ENCODE data around the gene CRADD. TPM values are rescaled to one million over a fixed set of nuclear protein-coding genes. Genes with fewer than 3 reads are reported as not detected.

The CRADD gene
- total and polyA plus RNA-seq, 2 of the 4 experiments (the other 2 are of a cell fraction) = 11.1 to 14.0 TPM

DNA sequence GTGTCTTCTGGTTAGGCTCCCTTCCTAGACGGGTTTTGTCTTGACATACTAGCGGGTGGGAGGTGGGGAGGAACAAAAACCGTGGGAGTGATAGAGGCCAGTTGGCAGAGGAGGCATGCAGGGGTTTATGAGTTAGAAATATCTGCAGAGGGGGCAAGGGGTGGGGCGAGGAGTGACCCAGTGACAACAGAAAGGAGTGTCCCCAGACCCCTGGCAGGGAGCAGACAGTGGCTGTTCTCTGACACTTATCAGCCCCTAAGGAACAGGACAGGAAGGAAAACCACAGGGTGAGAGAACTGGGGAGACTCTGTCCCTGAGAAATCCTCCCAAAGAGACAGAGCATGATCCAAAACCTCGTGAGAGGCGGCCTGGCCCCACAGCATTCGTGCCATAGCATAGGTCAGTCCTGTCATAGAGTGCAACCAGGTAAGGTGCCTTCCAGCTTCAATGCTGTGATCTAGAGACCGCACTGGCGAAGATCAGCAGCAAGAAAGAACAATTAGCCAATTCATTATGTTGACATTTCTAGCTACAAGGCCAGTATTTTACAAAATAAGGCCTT, 141.4 kb downstream of the CRADD start:
- TF ChIP-seq CHD1 (IDR thresholded peaks at IDR 0.05; ENCODE audit: low read depth, low read length) (no peak), MAFK (IDR thresholded peaks at IDR 0.05; ENCODE audit: low read depth, low read length) (no peak), MXI1 (IDR thresholded peaks at IDR 0.05; ENCODE audit: borderline replicate concordance, low read depth, low read length) (no peak), BHLHE40 (IDR thresholded peaks at IDR 0.05; ENCODE audit: low read depth, low read length) (no peak), CEBPB (IDR thresholded peaks at IDR 0.05; ENCODE audit: low read depth, low read length) (no peak), SMC3 (IDR thresholded peaks at IDR 0.05; ENCODE audit: low read depth, low read length) (no peak), NFE2L2 (IDR thresholded peaks at IDR 0.05; ENCODE audit: low read depth, low read length) (no peak), MAZ (IDR thresholded peaks at IDR 0.05; ENCODE audit: borderline replicate concordance, low read depth, low read length) (no peak), RAD21 (IDR thresholded peaks at IDR 0.05; ENCODE audit: low read length) (no peak), RCOR1 (IDR thresholded peaks at IDR 0.05; ENCODE audit: insufficient replicate concordance, low read length) (no peak), RFX5 (IDR thresholded peaks at IDR 0.05; ENCODE audit: low read depth, low read length) (no peak), POLR2A (IDR thresholded peaks at IDR 0.05; ENCODE audit: low read depth, low read length) (no peak), FOS (IDR thresholded peaks at IDR 0.05; ENCODE audit: low read depth, low read length) (no peak)
- TF ChIP-seq, protein P1, sequence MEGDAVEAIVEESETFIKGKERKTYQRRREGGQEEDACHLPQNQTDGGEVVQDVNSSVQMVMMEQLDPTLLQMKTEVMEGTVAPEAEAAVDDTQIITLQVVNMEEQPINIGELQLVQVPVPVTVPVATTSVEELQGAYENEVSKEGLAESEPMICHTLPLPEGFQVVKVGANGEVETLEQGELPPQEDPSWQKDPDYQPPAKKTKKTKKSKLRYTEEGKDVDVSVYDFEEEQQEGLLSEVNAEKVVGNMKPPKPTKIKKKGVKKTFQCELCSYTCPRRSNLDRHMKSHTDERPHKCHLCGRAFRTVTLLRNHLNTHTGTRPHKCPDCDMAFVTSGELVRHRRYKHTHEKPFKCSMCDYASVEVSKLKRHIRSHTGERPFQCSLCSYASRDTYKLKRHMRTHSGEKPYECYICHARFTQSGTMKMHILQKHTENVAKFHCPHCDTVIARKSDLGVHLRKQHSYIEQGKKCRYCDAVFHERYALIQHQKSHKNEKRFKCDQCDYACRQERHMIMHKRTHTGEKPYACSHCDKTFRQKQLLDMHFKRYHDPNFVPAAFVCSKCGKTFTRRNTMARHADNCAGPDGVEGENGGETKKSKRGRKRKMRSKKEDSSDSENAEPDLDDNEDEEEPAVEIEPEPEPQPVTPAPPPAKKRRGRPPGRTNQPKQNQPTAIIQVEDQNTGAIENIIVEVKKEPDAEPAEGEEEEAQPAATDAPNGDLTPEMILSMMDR (conservative IDR thresholded peaks at IDR 0.05; ENCODE audit: low read depth, low read length) = no peak
- TF ChIP-seq, protein P2, sequence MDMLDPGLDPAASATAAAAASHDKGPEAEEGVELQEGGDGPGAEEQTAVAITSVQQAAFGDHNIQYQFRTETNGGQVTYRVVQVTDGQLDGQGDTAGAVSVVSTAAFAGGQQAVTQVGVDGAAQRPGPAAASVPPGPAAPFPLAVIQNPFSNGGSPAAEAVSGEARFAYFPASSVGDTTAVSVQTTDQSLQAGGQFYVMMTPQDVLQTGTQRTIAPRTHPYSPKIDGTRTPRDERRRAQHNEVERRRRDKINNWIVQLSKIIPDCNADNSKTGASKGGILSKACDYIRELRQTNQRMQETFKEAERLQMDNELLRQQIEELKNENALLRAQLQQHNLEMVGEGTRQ (IDR thresholded peaks at IDR 0.05; ENCODE audit: low read depth, low read length) = no peak
- TF ChIP-seq, protein P3, sequence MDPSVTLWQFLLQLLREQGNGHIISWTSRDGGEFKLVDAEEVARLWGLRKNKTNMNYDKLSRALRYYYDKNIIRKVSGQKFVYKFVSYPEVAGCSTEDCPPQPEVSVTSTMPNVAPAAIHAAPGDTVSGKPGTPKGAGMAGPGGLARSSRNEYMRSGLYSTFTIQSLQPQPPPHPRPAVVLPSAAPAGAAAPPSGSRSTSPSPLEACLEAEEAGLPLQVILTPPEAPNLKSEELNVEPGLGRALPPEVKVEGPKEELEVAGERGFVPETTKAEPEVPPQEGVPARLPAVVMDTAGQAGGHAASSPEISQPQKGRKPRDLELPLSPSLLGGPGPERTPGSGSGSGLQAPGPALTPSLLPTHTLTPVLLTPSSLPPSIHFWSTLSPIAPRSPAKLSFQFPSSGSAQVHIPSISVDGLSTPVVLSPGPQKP (IDR thresholded peaks at IDR 0.05; ENCODE audit: borderline replicate concordance, low read depth, low read length) = no peak
- Histone ChIP-seq H3K27ac (ENCODE audit: insufficient read depth, low read length) (peak overlapping the region; percentile 66), H2AK5ac (ENCODE audit: low read depth, low read length) (peak overlapping the region; percentile 95), H4K20me1 (ENCODE audit: insufficient read depth, low read length) (no peaks in the 10 kb centered on the region), H4K8ac (ENCODE audit: low read depth in 2 of 2, low read length in 2 of 2) (peak overlapping the region; percentile 7 to 68), H3K9me1 (ENCODE audit: insufficient read depth, low read length) (peaks cover 10% of the 10 kb centered on the region), H3K56ac (ENCODE audit: extremely low read depth, insufficient read depth, low read length) (no peak overlapping the region), H3K18ac (ENCODE audit: low read depth, low read length) (peak overlapping the region; percentile 54), H4K91ac (ENCODE audit: insufficient read depth, low read depth, low read length) (peak overlapping the region; percentile 42), H2AFZ (replicated peaks; ENCODE audit: low read length, poor library complexity) (peak overlapping the region; percentile 47), H2AK9ac (replicated peaks; ENCODE audit: low read depth, low read length, poor library complexity) (no peak overlapping the region), H3K4me1 (ENCODE audit: control insufficient read depth, insufficient read depth, low read length) (peaks cover 15% of the 10 kb centered on the region), H2BK15ac (ENCODE audit: low read depth, low read length) (peak overlapping the region; percentile 64; the same call in 2 of the 3 replicates), H3K23ac (ENCODE audit: low read depth, low read length) (peak overlapping the region; percentile 21; the same call in 1 of the 2 replicates), H2BK5ac (ENCODE audit: low read depth, low read length, poor library complexity, severe bottlenecking) (peak overlapping the region; percentile 91), H2BK120ac (ENCODE audit: low read depth, low read length) (peak overlapping the region; percentile 49), H2BK20ac (ENCODE audit: low read depth, low read length) (peak overlapping the region; percentile 77; the same call in 1 of the 2 replicates), H3K79me1 (ENCODE audit: low read depth in 1 of 2, low read length in 2 of 2) (peaks cover 0 to 15% of the 10 kb centered on the region in 2 experiments; a peak in 1 of 4 replicates), H3K36me3 (ENCODE audit: control insufficient read depth, insufficient read depth, low read length) (no peaks in the 10 kb centered on the region), H3K4me3 (ENCODE audit: insufficient read depth, low read depth, low read length) (no peak overlapping the region), H3K27me3 (ENCODE audit: control insufficient read depth, insufficient read depth, low read length) (no peaks in the 10 kb centered on the region), H3K4me2 (ENCODE audit: low read depth, low read length) (no peak overlapping the region), H4K5ac (ENCODE audit: low read depth, low read length) (peak overlapping the region; percentile 37), H3K14ac (replicated peaks; ENCODE audit: low read depth, low read length) (peak overlapping the region; percentile 35), H3K9me3 (ENCODE audit: control insufficient read depth, insufficient read depth, low read length) (no peaks in the 10 kb centered on the region), H3K9ac (ENCODE audit: low read depth, low read length) (0 out of 2 replicates have a peak overlapping the region, but pooled peaks have one; percentile 5), H3K4ac (ENCODE audit: low read depth, low read length) (peak overlapping the region; percentile 53)
- ChIA-PET POLR2A (ENCODE audit: unreplicated experiment) (no interaction called here), CTCF (interaction anchor here (1.4 kb wide), 1 partner anchor 9 kb away, joined by 3 read pairs; no protein-coding TSS in a partner anchor)
- dilution Hi-C loops (cut with HindIII; ENCODE audit: low sequenced_read_pairs, unreplicated experiment) = no loop called here
- in situ Hi-C loops (cut with MboI; ENCODE audit: low sequenced_read_pairs) = no loop called here
- no peak for DNase-seq
- ATAC-seq (ENCODE audit: low read depth) = peak; percentile 4
- intact Hi-C loops (cut with micrococcal nuclease) = no loop called here
- WGBS, 2 experiments (ENCODE audit: extremely low coverage in 2 of 2, insufficient read length in 1 of 2) = 21% methylated on average over 4 of the region's 9 CpGs; no CpG with 5 or more reads in 1 of the 2 experiments
- BruUV-seq (replicated peaks) = no TSS peak

Data from IMR-90 (cell line).